Regular cardiac myocyte (primary cell): Measurements from ENCODE around the gene MPHOSPH8. TPM values are rescaled to one million over a fixed set of nuclear protein-coding genes. Genes with fewer than 3 reads are reported as not detected.

Source experiments
- total RNA-seq: library from RNA; depleted of rRNA; stranded (reverse); fragments of >200 nt; gene quantifications from 2 replicates; pipeline ENCODE4 v1.2.3, GENCODE V29; 2014

MPHOSPH8 gene
- 18.2 and 20.3 TPM in 2 replicates for total RNA-seq

GRCh38 chr13:19633479-19634255 is at the start of gene MPHOSPH8:
Gene MPHOSPH8 (plus strand): TSS chr13:19633659. CDS start chr13:19633749, 90 bp downstream.

Other genes starting within 250 kb of the MPHOSPH8 start
- gene TPTE2, start 72.1 kb upstream of the MPHOSPH8 start, total RNA-seq, result not detected in 2 replicates
- gene PSPC1, start 149.3 kb downstream of the MPHOSPH8 start, total RNA-seq, result 52.1 and 72.1 TPM in 2 replicates
- 8.4 and 12.1 TPM in 2 replicates for gene ZMYM5, start 230.0 kb downstream of the MPHOSPH8 start, total RNA-seq